Measurements from ENCODE around the gene NUS1.

- TF ChIP-seq EP300 (IDR thresholded peaks at IDR 0.05; ENCODE audit: borderline replicate concordance) (no peak), TEAD4 (IDR thresholded peaks at IDR 0.05) (no peak), EGR1 (IDR thresholded peaks at IDR 0.05) (no peak), CREB1 (IDR thresholded peaks at IDR 0.05; ENCODE audit: low read depth) (no peak), RAD21 (IDR thresholded peaks at IDR 0.05; ENCODE audit: low read depth) (no peak), YY1 (IDR thresholded peaks at IDR 0.05; ENCODE audit: low read depth) (no peak), CEBPB (IDR thresholded peaks at IDR 0.05) (no peak)
- TF ChIP-seq, protein P1, sequence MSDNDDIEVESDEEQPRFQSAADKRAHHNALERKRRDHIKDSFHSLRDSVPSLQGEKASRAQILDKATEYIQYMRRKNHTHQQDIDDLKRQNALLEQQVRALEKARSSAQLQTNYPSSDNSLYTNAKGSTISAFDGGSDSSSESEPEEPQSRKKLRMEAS (IDR thresholded peaks at IDR 0.05), result no peak
- TF ChIP-seq, protein P2, sequence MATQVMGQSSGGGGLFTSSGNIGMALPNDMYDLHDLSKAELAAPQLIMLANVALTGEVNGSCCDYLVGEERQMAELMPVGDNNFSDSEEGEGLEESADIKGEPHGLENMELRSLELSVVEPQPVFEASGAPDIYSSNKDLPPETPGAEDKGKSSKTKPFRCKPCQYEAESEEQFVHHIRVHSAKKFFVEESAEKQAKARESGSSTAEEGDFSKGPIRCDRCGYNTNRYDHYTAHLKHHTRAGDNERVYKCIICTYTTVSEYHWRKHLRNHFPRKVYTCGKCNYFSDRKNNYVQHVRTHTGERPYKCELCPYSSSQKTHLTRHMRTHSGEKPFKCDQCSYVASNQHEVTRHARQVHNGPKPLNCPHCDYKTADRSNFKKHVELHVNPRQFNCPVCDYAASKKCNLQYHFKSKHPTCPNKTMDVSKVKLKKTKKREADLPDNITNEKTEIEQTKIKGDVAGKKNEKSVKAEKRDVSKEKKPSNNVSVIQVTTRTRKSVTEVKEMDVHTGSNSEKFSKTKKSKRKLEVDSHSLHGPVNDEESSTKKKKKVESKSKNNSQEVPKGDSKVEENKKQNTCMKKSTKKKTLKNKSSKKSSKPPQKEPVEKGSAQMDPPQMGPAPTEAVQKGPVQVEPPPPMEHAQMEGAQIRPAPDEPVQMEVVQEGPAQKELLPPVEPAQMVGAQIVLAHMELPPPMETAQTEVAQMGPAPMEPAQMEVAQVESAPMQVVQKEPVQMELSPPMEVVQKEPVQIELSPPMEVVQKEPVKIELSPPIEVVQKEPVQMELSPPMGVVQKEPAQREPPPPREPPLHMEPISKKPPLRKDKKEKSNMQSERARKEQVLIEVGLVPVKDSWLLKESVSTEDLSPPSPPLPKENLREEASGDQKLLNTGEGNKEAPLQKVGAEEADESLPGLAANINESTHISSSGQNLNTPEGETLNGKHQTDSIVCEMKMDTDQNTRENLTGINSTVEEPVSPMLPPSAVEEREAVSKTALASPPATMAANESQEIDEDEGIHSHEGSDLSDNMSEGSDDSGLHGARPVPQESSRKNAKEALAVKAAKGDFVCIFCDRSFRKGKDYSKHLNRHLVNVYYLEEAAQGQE (IDR thresholded peaks at IDR 0.05; ENCODE audit: low read depth), result no peak
These were observed 43.6 kb downstream of the NUS1 start for GRCh38 chr6:117718895-117719294.
